HepG2 (cell line): ENCODE measurements around the gene RASD1. TPM values are rescaled to one million over a fixed set of nuclear protein-coding genes. Genes with fewer than 3 reads are reported as not detected.
A peak's percentile ranks its signal among the peaks of the same experiment; 100 is the strongest.

Experiments
- ARHGAP35 ChIP-seq: sonication (generic); formaldehyde crosslinking; IDR thresholded peaks from 2 replicates; pipeline ENCODE4 v1.9.0; 2022; ENCODE audit warnings: mild to moderate bottlenecking, inconsistent platforms, moderate library complexity, missing genetic modification reagents, borderline replicate concordance
- CBX1 ChIP-seq: IDR thresholded peaks from one replicate; pipeline ENCODE4 v1.6.1; 2016; ENCODE audit warnings: antibody characterized with exemption, low read depth
- CHD4 ChIP-seq: fragments of 200-600 bp; sonication (generic); IDR thresholded peaks from 2 replicates; pipeline ENCODE4 v1.7.0; 2017; ENCODE audit warnings: mild to moderate bottlenecking, low read length, borderline replicate concordance
- DPF2 ChIP-seq: sonication (generic); formaldehyde crosslinking; IDR thresholded peaks from 2 replicates; pipeline ENCODE4 v1.4.0; 2020; ENCODE audit warnings: mild to moderate bottlenecking, low read depth, missing genetic modification reagents, borderline replicate concordance
- ELF4 ChIP-seq: sonication (generic); formaldehyde crosslinking; IDR thresholded peaks from 2 replicates; pipeline ENCODE4 v1.5.0; 2020; ENCODE audit warnings: missing genetic modification reagents, mild to moderate bottlenecking, moderate library complexity, borderline replicate concordance
- KDM2A ChIP-seq: sonication (generic); formaldehyde crosslinking; IDR thresholded peaks from 2 replicates; pipeline ENCODE4 v1.4.0; 2020; ENCODE audit warnings: low read depth, missing genetic modification reagents, borderline replicate concordance
- MLXIP ChIP-seq: sonication (generic); formaldehyde crosslinking; IDR thresholded peaks from 2 replicates; pipeline ENCODE4 v1.9.0; 2021; ENCODE audit warnings: missing genetic modification reagents, borderline replicate concordance
- NAIF1 ChIP-seq: sonication (generic); formaldehyde crosslinking; IDR thresholded peaks from 2 replicates; pipeline ENCODE4 v1.5.0; 2020; ENCODE audit warnings: mild to moderate bottlenecking, missing genetic modification reagents, borderline replicate concordance
- NFATC3 ChIP-seq: sonication (generic); formaldehyde crosslinking; IDR thresholded peaks from 2 replicates; pipeline ENCODE4 v1.5.1; 2020; ENCODE audit warnings: mild to moderate bottlenecking, missing genetic modification reagents
- NFE2L1 ChIP-seq: sonication (generic); formaldehyde crosslinking; IDR thresholded peaks from 2 replicates; pipeline ENCODE4 v1.4.0; 2020; ENCODE audit warnings: missing genetic modification reagents, mild to moderate bottlenecking, borderline replicate concordance
- PAWR ChIP-seq: sonication (generic); formaldehyde crosslinking; IDR thresholded peaks from 2 replicates; pipeline ENCODE4 v1.4.0; 2020; ENCODE audit warnings: missing genetic modification reagents, mild to moderate bottlenecking, borderline replicate concordance
- RARA ChIP-seq: IDR thresholded peaks from 2 replicates; pipeline ENCODE4 v1.6.1; 2016; ENCODE audit warnings: missing genetic modification reagents, missing compliant biosample characterization
- SAP130 ChIP-seq: IDR thresholded peaks from 2 replicates; pipeline ENCODE4 v1.6.1; 2016; ENCODE audit warnings: low read depth
- SYNCRIP ChIP-seq: fragments of 200-400 bp; formaldehyde crosslinking; IDR thresholded peaks from 2 replicates; pipeline ENCODE4 v1.6.1; 2018; ENCODE audit warnings: mild to moderate bottlenecking, low read depth, low read length; ENCODE audit not compliant: insufficient read depth
- XBP1 ChIP-seq: sonication (generic); formaldehyde crosslinking; IDR thresholded peaks from 2 replicates; pipeline ENCODE4 v1.5.0; 2020; ENCODE audit warnings: missing genetic modification reagents
- ZNF768 ChIP-seq: sonication (generic); formaldehyde crosslinking; IDR thresholded peaks from 2 replicates; pipeline ENCODE4 v1.4.0; 2020; ENCODE audit warnings: missing genetic modification reagents
- ZNF784 ChIP-seq: sonication (generic); formaldehyde crosslinking; IDR thresholded peaks from 2 replicates; pipeline ENCODE4 v1.5.1; 2020; ENCODE audit warnings: missing genetic modification reagents, mild to moderate bottlenecking, borderline replicate concordance
- ZNF816 ChIP-seq: sonication (generic); formaldehyde crosslinking; IDR thresholded peaks from 2 replicates; pipeline ENCODE4 v1.8.0; 2022; ENCODE audit warnings: missing genetic modification reagents, mild to moderate bottlenecking, borderline replicate concordance
- polyA plus RNA-seq, 8 experiments: library from polyadenylated mRNA; depleted of rRNA in 3 of 8; stranded (reverse) in 7 of 8; unstranded in 1 of 8; fragments of >200 nt; fragmentation: Illumina TruSeq in 4 of 8; extraction: Trizol in 4 of 8; gene quantifications; 2 replicates each; pipeline versions ENCODE4 v1.2.1 to v1.2.3, GENCODE V29; 2011 to 2016; ENCODE audit warnings: low read depth in 4 of 8, missing spikeins in 1 of 8, mixed read lengths in 1 of 8; ENCODE audit not compliant: insufficient read depth in 1 of 8
- total RNA-seq, 5 experiments: library from RNA; depleted of rRNA; stranded (reverse); fragments of >200 nt; fragmentation: Illumina TruSeq; extraction: Trizol; gene quantifications; 2 replicates each; pipeline ENCODE4 v1.2.3, GENCODE V29; 2016; ENCODE audit warnings: low read depth in 1 of 5
- TF ChIP-seq, protein P1 (sequence below): sonication (generic); formaldehyde crosslinking; IDR thresholded peaks from 2 replicates; pipeline ENCODE4 v1.5.0; 2020; ENCODE audit warnings: missing genetic modification reagents
- TF ChIP-seq, protein P2 (sequence below): IDR thresholded peaks from 2 replicates; pipeline ENCODE4 v1.4.0; 2020; ENCODE audit warnings: mild to moderate bottlenecking, missing genetic modification reagents

Gene RASD1
- total and polyA plus RNA-seq, 2 of the 13 experiments (the other 11 are each of a cell fraction or from before 2014, with no cell fraction given): 1.6 to 4.2 TPM

GRCh38 chr17:17462048-17462824, 34.0 kb downstream of the RASD1 start (continued):
- TF ChIP-seq NAIF1 (CRISPR knock-in tag) (no peak), SYNCRIP (no peak), KDM2A (CRISPR knock-in tag) (no peak), SAP130 (CRISPR knock-in tag) (peak; percentile 87), PAWR (no peak), CHD4 (no peak), XBP1 (CRISPR knock-in tag) (no peak), ZNF784 (no peak), DPF2 (CRISPR knock-in tag) (peak; percentile 75; the same call in 1 of the 2 replicates), NFATC3 (no peak), ELF4 (CRISPR knock-in tag) (no peak), ZNF768 (CRISPR knock-in tag) (no peak), CBX1 (no peak), ARHGAP35 (CRISPR knock-in tag) (no peak), ZNF816 (CRISPR knock-in tag) (no peak), MLXIP (CRISPR knock-in tag) (no peak), NFE2L1 (CRISPR knock-in tag) (no peak), RARA (CRISPR knock-in tag) (peak; percentile 93)
- TF ChIP-seq, protein P1, sequence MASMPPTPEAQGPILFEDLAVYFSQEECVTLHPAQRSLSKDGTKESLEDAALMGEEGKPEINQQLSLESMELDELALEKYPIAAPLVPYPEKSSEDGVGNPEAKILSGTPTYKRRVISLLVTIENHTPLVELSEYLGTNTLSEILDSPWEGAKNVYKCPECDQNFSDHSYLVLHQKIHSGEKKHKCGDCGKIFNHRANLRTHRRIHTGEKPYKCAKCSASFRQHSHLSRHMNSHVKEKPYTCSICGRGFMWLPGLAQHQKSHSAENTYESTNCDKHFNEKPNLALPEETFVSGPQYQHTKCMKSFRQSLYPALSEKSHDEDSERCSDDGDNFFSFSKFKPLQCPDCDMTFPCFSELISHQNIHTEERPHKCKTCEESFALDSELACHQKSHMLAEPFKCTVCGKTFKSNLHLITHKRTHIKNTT (CRISPR knock-in tag): no peak
- TF ChIP-seq, protein P2, sequence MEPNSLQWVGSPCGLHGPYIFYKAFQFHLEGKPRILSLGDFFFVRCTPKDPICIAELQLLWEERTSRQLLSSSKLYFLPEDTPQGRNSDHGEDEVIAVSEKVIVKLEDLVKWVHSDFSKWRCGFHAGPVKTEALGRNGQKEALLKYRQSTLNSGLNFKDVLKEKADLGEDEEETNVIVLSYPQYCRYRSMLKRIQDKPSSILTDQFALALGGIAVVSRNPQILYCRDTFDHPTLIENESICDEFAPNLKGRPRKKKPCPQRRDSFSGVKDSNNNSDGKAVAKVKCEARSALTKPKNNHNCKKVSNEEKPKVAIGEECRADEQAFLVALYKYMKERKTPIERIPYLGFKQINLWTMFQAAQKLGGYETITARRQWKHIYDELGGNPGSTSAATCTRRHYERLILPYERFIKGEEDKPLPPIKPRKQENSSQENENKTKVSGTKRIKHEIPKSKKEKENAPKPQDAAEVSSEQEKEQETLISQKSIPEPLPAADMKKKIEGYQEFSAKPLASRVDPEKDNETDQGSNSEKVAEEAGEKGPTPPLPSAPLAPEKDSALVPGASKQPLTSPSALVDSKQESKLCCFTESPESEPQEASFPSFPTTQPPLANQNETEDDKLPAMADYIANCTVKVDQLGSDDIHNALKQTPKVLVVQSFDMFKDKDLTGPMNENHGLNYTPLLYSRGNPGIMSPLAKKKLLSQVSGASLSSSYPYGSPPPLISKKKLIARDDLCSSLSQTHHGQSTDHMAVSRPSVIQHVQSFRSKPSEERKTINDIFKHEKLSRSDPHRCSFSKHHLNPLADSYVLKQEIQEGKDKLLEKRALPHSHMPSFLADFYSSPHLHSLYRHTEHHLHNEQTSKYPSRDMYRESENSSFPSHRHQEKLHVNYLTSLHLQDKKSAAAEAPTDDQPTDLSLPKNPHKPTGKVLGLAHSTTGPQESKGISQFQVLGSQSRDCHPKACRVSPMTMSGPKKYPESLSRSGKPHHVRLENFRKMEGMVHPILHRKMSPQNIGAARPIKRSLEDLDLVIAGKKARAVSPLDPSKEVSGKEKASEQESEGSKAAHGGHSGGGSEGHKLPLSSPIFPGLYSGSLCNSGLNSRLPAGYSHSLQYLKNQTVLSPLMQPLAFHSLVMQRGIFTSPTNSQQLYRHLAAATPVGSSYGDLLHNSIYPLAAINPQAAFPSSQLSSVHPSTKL (CRISPR knock-in tag): peak; percentile 74
